Left lung (tissue), 10 donors: ENCODE results near the gene TET2. TPM values are rescaled to one million over a fixed set of nuclear protein-coding genes. Genes with fewer than 3 reads are reported as not detected.
A peak's percentile ranks its signal among the peaks of the same experiment; 100 is the strongest.

ENCODE experiments used
- ATAC-seq: fragments of 200-7000 bp; cut with Tn5 transposase; one replicate; pipeline ENCODE4 v1.9.1; 2020; ENCODE audit warnings: moderate library complexity
- DNase-seq, 4 donors: peaks; one replicate each; pipeline ENCODE4 v3.0.0-alpha.2; 2013 to 2020
- H3K27ac ChIP-seq, 2 donors: fragments of 200-600 bp; sonication (generic) in 1 of 2; one replicate each; pipeline versions ENCODE4 v1.5.0 to v1.8.0; 2020 to 2021
- H3K27me3 ChIP-seq, 2 donors: fragments of 200-600 bp; sonication (generic) in 1 of 2; one replicate each; pipeline versions ENCODE4 v1.5.0 to v1.8.0; 2020 to 2021
- H3K36me3 ChIP-seq, 2 donors: fragments of 200-600 bp; sonication (generic) in 1 of 2; one replicate each; pipeline versions ENCODE4 v1.5.0 to v1.8.0; 2020 to 2021
- H3K4me1 ChIP-seq, 2 donors: fragments of 200-600 bp; one replicate each; pipeline ENCODE4 v1.8.0; 2021
- H3K4me3 ChIP-seq, 2 donors: fragments of 200-600 bp; sonication (generic) in 1 of 2; one replicate each; pipeline versions ENCODE4 v1.5.0 to v1.8.0; 2020 to 2021; ENCODE audit warnings: mild to moderate bottlenecking in 1 of 2
- H3K9me3 ChIP-seq, 2 donors: fragments of 200-600 bp; sonication (generic) in 1 of 2; one replicate each; pipeline versions ENCODE4 v1.5.0 to v1.8.0; 2020 to 2021
- CTCF ChIP-seq, 2 donors: fragments of 200-600 bp; sonication (generic) in 1 of 2; IDR thresholded peaks; one replicate each; pipeline versions ENCODE4 v1.5.0 to v1.8.0; 2021; ENCODE audit warnings: antibody characterized with exemption in 2 of 2
- intact Hi-C, 2 donors: fragments of 100-400 bp; cut with DNase I; formaldehyde crosslinking; loops; one replicate each; pipeline versions ENCODE4 v1.11.2 to v1.14.2; 2022
- polyA plus RNA-seq, 6 donors: library from polyadenylated mRNA; unstranded; fragments of 120-200 nt; gene quantifications; one replicate each; pipeline ENCODE4 v1.2.1, GENCODE V29; 2013; ENCODE audit not compliant: insufficient read length in 6 of 6
- total RNA-seq, 2 donors: library from RNA; stranded (reverse); fragmentation: NEBNext Ultra II Directional; extraction: Animal tissue kit (Norgen Biotek cat#: 25700); gene quantifications; one replicate each; pipeline ENCODE4 v1.2.1, GENCODE V29; 2021
- donor health status: DM: no; HTN: yes; CAD: no.
- donor health status: DM: no; HTN: no; CAD: no.

TET2 gene
- total and polyA plus RNA-seq, 8 donors: 19.1 to 48.4 (median 41.5) TPM

GRCh38 chr4:105120626-105121025 is 26.1 kb upstream of the TET2 start:
- no peaks in the 10 kb centered on the region for H3K9me3 ChIP-seq

GRCh38 chr4:105122350-105122749 is 24.3 kb upstream of the TET2 start:
- no peak for ATAC-seq
- intact Hi-C loops: no loop called here

More at GRCh38 chr4:105120626-105121025, 26.1 kb upstream of the TET2 start:
- Histone ChIP-seq H3K27me3 (no peaks in the 10 kb centered on the region), H3K27ac (peak overlapping the region in 1 of 2 donors; percentile 7), H3K36me3 (no peaks in the 10 kb centered on the region), H3K4me3 (no peak overlapping the region), H3K4me1 (peaks cover 0 to 16% of the 10 kb centered on the region in 2 donors)
- no peak for TF ChIP-seq CTCF (IDR thresholded peaks at IDR 0.05)
- no peak for DNase-seq
- intact Hi-C loops: no loop called here
- ATAC-seq: no peak

GRCh38 chr4:105126311-105127169 is 20.1 kb upstream of the TET2 start:
- Histone ChIP-seq H3K4me1 (peaks cover 0 to 30% of the 10 kb centered on the region in 2 donors), H3K36me3 (no peaks in the 10 kb centered on the region), H3K27ac (no peak overlapping the region), H3K4me3 (no peak overlapping the region), H3K9me3 (no peaks in the 10 kb centered on the region), H3K27me3 (no peaks in the 10 kb centered on the region)
- TF ChIP-seq CTCF (IDR thresholded peaks at IDR 0.05): no peak
- intact Hi-C loops: no loop called here
- ATAC-seq (no peak), DNase-seq (peak in 1 of 4 donors; percentile 77)

More at GRCh38 chr4:105122350-105122749, 24.3 kb upstream of the TET2 start:
- no peak for DNase-seq
- TF ChIP-seq CTCF (IDR thresholded peaks at IDR 0.05): no peak
- H3K36me3 ChIP-seq: no peaks in the 10 kb centered on the region
- no peak overlapping the region for H3K27ac ChIP-seq
- peaks cover 0 to 11% of the 10 kb centered on the region in 2 donors for H3K4me1 ChIP-seq
- no peak overlapping the region for H3K4me3 ChIP-seq
- H3K27me3 ChIP-seq: no peaks in the 10 kb centered on the region
- no peaks in the 10 kb centered on the region for H3K9me3 ChIP-seq

- no peak for ATAC-seq
- Histone ChIP-seq H3K27me3 (no peaks in the 10 kb centered on the region), H3K4me3 (no peak overlapping the region), H3K9me3 (no peaks in the 10 kb centered on the region), H3K27ac (no peak overlapping the region), H3K4me1 (peaks cover 0 to 30% of the 10 kb centered on the region in 2 donors), H3K36me3 (no peaks in the 10 kb centered on the region)
- TF ChIP-seq CTCF (IDR thresholded peaks at IDR 0.05): no peak
- DNase-seq: no peak
- intact Hi-C loops: no loop called here
These were observed 19.6 kb upstream of the TET2 start for GRCh38 chr4:105127170-105127445.

GRCh38 chr4:105128208-105128607 is 18.5 kb upstream of the TET2 start:
- TF ChIP-seq CTCF (IDR thresholded peaks at IDR 0.05): no peak
- intact Hi-C loops: no loop called here
- Histone ChIP-seq H3K4me1 (peaks cover 0 to 30% of the 10 kb centered on the region in 2 donors), H3K4me3 (no peak overlapping the region), H3K27me3 (no peaks in the 10 kb centered on the region), H3K27ac (no peak overlapping the region), H3K36me3 (no peaks in the 10 kb centered on the region), H3K9me3 (no peaks in the 10 kb centered on the region)
- DNase-seq (no peak), ATAC-seq (no peak)
